PFSK-1 (cell line): ENCODE data around the gene GTF3C4.

Source experiments
- FOXP2 ChIP-seq: optimal IDR thresholded peaks from 2 replicates; pipeline ENCODE3; 2011; ENCODE audit warnings: borderline replicate concordance, control low read depth, inconsistent platforms; ENCODE audit not compliant: insufficient read depth; ENCODE audit errors: extremely low read length, extremely low read depth
- POLR2AphosphoS5 ChIP-seq: IDR thresholded peaks from 2 replicates; pipeline ENCODE4 v1.6.1; 2012; ENCODE audit warnings: low read depth, mild to moderate bottlenecking, control low read depth, low read length, moderate library complexity
- SIN3A ChIP-seq: IDR thresholded peaks from 2 replicates; pipeline ENCODE4 v1.6.1; 2012; ENCODE audit warnings: mild to moderate bottlenecking, low read length, moderate library complexity, borderline replicate concordance; ENCODE audit not compliant: insufficient read depth
- TAF1 ChIP-seq: IDR thresholded peaks from 2 replicates; pipeline ENCODE4 v1.6.1; 2012; ENCODE audit warnings: low read length, control low read depth, borderline replicate concordance; ENCODE audit not compliant: insufficient read depth
- TF ChIP-seq, protein P1 (sequence below), 2 experiments: IDR thresholded peaks; 2 replicates each; pipeline versions ENCODE4 v1.6.1 to v1.8.0; 2011 to 2012; ENCODE audit warnings: low read depth in 2 of 2, low read length in 2 of 2, control low read depth in 1 of 2, inconsistent platforms in 1 of 2, mild to moderate bottlenecking in 1 of 2, moderate library complexity in 1 of 2; ENCODE audit not compliant: insufficient read depth in 1 of 2

The GTF3C4 gene

DNA sequence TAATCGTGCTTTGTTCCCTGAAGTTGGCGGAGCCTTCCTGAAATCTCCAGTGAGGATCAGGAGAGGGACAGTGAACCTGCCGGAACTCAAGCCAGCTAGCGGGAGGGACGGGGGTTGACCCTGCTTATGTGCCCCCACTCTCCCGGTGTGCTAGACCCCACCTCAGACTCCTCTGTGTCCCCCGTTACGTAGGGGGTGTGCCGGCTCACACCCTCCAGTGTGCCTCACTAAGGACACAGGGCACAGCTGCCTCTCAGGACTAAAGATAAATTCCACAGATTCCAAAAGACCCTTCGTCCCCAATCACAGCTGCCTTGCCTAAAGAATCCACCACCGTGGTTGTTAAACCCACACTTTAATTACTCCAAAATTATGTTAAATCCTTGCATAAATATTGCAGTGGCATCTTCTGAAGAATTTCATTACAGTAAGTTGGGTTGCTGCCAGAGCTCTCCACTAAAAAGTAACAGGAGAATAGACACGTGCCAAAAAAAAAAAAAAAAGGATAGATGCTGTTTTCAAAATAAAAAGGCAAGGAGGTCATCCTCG is 73.7 kb downstream of the GTF3C4 start:
- TF ChIP-seq FOXP2 (no peak), POLR2AphosphoS5 (no peak), SIN3A (no peak), TAF1 (no peak)
- TF ChIP-seq, protein P1, sequence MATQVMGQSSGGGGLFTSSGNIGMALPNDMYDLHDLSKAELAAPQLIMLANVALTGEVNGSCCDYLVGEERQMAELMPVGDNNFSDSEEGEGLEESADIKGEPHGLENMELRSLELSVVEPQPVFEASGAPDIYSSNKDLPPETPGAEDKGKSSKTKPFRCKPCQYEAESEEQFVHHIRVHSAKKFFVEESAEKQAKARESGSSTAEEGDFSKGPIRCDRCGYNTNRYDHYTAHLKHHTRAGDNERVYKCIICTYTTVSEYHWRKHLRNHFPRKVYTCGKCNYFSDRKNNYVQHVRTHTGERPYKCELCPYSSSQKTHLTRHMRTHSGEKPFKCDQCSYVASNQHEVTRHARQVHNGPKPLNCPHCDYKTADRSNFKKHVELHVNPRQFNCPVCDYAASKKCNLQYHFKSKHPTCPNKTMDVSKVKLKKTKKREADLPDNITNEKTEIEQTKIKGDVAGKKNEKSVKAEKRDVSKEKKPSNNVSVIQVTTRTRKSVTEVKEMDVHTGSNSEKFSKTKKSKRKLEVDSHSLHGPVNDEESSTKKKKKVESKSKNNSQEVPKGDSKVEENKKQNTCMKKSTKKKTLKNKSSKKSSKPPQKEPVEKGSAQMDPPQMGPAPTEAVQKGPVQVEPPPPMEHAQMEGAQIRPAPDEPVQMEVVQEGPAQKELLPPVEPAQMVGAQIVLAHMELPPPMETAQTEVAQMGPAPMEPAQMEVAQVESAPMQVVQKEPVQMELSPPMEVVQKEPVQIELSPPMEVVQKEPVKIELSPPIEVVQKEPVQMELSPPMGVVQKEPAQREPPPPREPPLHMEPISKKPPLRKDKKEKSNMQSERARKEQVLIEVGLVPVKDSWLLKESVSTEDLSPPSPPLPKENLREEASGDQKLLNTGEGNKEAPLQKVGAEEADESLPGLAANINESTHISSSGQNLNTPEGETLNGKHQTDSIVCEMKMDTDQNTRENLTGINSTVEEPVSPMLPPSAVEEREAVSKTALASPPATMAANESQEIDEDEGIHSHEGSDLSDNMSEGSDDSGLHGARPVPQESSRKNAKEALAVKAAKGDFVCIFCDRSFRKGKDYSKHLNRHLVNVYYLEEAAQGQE (IDR thresholded peaks at IDR 0.05; ENCODE audit: insufficient read depth in 1 of 2, low read depth in 2 of 2, low read length in 2 of 2), result no peak
